Ishikawa (cell line): ENCODE measurements around the gene C19orf47.

ENCODE experiments used
- EP300 ChIP-seq: IDR thresholded peaks from 2 replicates; pipeline ENCODE4 v1.6.1; 2012; ENCODE audit warnings: borderline replicate concordance
- FOXM1 ChIP-seq: IDR thresholded peaks from 2 replicates; pipeline ENCODE4 v1.6.1; 2012; ENCODE audit warnings: low read depth, borderline replicate concordance
- NFIC ChIP-seq: IDR thresholded peaks from 2 replicates; pipeline ENCODE4 v1.6.1; 2012
- TAF1 ChIP-seq: IDR thresholded peaks from 2 replicates; pipeline ENCODE4 v1.6.1; 2012; ENCODE audit warnings: low read depth, mild to moderate bottlenecking

DNA sequence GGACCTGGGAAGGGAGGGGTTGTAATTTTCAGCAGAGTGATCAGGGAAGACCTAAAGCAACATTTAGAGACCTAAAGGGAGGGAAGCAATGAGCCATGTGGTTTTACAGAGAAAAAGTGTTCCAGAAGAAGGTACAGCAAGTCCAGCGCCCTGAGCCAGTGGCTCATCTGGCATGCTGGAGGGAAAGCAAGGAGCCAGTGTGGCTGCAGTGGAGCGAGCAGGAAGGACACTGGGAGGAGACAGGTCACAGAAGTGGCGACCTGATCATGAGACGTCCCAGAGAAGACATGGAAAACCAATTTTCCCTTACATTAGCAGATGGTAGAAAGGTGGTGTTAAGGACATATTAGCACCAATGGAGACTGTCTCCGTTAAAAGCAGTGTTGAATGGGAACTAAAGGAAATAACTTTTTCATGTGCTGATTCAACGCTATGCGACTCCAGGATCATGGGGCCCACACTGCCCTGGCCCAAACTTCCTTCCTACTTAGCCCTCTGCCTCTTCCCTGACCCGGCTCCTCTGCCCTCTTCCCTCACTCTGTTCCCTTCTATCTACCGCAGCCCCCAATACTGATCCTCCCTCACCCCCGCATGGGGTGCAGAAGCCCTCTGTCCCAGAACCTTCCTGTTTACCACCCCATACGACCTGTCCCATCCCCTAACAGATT lies 5.4 kb downstream of the C19orf47 start:
- no peak for TF ChIP-seq NFIC
- TF ChIP-seq TAF1: no peak
- TF ChIP-seq EP300: no peak
- no peak for TF ChIP-seq FOXM1
